DND-41 (cell line): ENCODE data around the gene ZDHHC14.

Source experiments
- CTCF ChIP-seq: IDR thresholded peaks from 2 replicates; pipeline ENCODE4 v1.5.1; 2012; ENCODE audit warnings: borderline replicate concordance, low read length, moderate library complexity, mild to moderate bottlenecking; ENCODE audit not compliant: poor library complexity, severe bottlenecking; ENCODE audit errors: extremely low read depth
- EZH2 ChIP-seq: IDR thresholded peaks from 3 replicates; pipeline ENCODE4 v1.6.1; 2012; ENCODE audit warnings: borderline replicate concordance, low read depth, mild to moderate bottlenecking, moderate library complexity, low read length, inconsistent platforms; ENCODE audit not compliant: severe bottlenecking

GRCh38 chr6:157673596-157673995 lies 292.6 kb downstream of the ZDHHC14 start:
- TF ChIP-seq CTCF (no peak), EZH2 (no peak)
